Raji (cell line): ENCODE data around the gene AKAP1.

Experiments used
- POLR2A ChIP-seq: IDR thresholded peaks from 2 replicates; pipeline ENCODE4 v1.6.1; 2011; ENCODE audit warnings: low read depth, low read length, control low read depth; ENCODE audit not compliant: insufficient read depth

Gene AKAP1

DNA sequence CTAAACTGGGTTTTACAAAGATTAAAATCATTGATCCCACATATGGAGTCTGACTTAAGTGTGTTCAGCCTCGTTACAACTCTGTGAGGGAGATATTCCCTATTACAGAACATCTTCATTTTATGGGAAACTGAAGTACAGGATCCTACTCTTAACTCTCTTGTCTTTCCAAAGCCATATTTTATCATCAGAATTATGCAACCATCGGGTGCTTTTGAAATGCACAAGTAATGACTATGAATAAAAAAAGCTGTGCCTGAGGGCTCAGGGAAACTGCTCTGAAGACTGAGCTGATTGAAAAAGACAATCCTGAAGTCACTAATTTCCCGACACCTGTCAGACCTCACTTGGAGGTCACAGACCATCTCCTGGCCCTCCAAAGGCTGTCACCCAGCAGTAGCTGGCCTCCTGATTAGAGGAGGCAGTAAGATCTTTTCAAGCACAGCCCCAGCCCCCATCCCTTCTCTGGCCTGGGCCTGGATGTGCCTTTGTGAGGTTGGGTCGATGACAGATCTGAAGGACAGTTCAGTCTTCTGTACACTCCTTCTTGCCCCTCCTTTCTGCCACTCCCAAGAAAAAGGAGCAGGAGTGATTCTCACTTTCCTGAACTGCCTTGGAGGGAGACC is 5.6 kb downstream of the AKAP1 start:
- TF ChIP-seq POLR2A: no peak

DNA sequence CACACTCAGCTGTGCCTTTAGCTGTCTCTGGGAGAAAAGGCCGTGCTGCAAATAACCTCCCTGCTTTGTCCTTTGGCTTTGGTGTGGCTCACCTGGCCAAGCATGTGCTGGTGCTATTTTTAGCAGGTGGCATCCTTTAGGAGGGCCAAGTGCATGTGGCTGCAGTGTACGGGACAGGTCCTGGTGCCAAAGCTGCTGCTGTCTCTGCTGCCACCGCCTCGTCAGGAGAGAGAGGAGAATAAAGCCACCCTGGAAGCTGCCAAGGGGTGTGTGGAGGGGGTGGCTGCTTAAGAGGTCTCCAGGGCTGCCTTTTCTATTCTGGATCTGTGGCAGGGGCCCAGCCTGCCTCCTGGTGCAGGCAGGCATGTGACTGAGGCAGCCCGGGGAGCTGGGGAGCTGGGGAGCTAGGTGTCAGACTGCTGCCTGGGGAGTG is 6.2 kb downstream of the AKAP1 start:
- TF ChIP-seq POLR2A: no peak

DNA sequence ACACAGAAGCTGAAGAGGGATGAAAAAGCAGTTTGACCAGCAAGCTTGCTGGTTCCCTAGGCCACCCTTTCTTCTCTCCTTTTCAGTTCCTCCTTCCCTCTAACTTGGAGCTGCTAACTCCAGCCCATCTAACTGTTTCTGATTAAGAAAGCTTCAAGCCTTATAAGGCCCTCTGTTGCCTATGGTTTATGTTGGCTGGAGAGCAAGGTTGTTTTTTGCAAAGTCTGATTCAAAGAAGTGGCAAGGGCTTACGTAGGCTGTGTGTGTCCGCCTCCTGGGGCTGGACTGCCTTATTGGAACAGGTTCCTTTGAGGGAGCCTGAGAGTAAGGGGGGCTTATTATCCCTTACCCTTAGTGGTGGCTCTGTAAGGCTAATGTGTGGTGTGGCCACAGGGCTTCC is 7.1 kb downstream of the AKAP1 start:
- no peak for TF ChIP-seq POLR2A

DNA sequence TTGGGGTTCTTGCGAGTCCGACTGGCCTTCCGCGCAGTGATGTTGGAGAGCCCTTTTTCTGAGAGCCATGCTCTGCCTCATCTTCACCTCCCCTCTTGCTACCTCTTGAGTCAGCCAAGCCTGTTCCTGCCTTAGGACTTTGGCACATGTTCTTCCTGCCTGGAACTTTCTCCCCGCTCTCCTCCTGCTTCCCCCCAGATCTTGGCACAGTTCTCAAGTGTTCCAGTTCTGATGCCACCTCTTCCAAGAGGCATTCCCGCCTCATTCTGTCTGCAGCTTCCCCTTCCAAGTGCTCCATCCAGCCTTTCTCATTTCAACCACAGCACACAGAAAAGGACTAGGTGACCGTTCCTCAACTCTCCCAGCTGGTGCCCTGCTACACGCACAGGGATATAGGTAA is 7.7 kb downstream of the AKAP1 start:
- TF ChIP-seq POLR2A: no peak

DNA sequence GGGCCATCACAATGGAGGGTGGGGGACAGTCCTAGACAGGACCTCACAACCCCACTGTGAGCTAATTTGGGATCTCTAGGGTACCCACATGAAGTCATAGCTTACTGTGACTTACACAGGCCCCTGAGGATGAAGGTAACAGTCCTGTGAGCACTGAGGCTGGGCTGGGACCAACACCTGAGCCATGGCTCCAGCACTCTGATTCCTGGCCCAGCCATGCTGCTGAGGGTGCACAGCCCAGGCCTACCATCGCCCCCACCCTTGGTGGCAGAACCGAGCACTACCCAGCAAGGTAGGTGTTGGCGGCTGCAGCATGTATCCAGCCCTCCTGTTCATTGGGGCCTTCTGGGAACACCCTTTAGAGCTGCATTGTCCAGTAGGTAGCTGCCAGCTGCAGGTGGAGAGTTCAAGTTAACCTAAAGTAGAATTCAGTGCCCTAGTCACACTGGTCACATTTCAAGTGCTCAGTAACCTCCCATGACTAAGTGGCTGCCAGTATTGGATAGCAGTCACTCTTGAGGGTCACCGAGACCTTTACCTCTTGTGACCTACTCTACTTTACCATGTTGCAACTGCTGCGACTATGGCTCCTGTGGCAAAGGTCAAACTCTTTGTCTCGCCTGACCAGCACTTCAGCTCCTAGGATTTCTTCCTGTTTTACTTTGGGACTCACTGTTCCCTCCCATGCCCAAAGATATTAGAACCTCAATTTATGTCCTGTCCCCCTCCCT is 11.6 kb downstream of the AKAP1 start:
- no peak for TF ChIP-seq POLR2A

DNA sequence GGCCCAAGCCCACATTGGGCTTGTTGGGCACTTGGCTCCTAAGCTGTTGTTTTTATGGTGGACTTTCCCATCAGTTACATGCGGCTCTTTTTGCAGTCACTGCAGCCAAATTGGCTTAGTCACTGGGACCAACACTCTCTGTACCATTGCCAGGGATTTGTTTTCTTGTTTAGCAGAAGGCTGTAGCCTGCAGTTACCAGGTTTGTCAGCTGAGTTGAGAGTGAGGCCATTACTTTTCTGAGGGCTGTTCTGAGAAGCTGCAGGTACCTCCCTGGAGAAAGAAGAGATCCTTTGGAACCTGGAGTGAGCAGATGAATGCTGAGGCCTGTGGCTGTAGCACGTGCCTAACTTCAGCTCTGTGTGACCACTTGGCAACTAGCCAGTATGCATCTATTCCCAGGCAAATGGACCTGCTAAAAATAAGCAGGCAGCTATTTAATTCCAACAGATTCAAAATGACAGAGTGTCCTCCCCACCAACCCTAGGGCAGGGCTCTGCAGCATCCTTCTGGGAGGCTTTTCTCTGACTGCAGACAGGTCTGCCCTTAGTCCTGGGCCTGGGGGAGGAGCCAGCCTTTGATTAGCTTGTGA is 12.9 kb downstream of the AKAP1 start:
- no peak for TF ChIP-seq POLR2A

DNA sequence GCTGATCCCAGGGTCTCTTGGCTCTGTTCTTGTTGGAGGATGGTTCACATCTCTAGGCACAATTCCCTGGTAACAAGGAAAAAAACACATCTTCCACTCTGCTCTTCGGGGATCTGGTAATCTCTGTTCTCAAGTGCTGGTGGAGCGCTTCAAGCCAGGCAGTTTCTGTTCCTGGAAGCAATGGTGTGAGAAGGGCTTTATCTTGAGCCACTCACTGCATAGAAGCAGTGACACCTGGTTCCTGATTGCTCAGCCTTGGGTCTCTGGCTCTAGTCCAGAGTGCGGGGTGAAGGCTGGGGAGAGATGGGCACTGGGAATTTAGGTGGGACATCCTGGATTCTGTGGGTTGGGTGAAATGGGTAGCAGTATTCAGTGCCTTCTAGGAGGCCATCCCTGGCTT is 14.1 kb downstream of the AKAP1 start:
- TF ChIP-seq POLR2A: no peak

DNA sequence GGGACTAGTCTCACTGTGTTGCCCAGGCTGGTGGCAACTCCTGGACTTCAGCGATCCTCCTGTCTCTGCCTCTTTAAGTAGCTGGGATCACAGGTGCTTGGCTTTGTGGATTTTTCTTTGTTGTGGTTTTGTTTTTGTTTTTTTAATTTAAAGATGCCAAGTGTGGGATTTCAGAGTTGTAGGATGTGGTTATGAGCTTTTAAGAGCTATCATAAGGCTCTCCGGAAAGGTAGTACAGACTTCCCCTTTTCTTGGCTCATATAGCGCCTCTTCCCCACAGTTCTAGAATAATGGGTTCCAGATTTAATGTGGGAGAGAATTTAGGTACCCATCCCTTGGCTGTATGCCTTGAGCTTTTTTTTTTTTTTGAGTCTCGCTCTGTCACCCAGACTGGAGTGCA is 17.1 kb downstream of the AKAP1 start:
- no peak for TF ChIP-seq POLR2A

DNA sequence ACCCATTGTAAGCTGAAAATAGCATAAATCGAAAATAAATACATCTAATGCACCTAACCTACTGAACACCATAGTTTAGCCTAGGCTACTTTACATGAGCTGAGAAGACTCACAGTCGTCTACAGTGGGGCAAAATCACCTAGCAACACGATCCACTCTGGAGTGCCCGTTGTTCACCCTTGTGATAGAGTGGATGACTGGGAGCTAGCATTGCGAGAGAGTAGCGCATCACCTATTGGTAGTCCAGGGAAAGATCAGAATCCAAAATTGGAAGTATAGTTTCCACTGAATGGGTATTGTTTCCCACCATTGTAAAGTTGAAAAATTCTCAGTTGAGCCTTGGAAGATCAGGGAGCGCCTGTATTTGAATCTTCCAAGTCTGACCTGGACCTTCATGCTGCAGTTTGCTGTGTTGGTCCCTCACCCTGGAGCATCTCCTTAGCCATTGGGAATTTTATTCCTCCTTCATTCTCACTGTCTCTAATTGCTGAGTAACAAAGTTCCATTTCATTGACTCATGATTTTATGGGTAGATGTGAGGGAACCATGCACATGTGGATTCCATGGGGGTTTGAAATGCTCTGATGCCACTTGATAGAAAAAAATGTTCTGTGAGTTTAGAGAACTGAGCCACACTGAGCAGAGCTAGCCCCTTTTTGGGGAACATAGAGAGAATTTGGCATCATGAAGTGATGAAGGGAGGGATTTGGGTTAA is 19.6 kb downstream of the AKAP1 start:
- TF ChIP-seq POLR2A: no peak

DNA sequence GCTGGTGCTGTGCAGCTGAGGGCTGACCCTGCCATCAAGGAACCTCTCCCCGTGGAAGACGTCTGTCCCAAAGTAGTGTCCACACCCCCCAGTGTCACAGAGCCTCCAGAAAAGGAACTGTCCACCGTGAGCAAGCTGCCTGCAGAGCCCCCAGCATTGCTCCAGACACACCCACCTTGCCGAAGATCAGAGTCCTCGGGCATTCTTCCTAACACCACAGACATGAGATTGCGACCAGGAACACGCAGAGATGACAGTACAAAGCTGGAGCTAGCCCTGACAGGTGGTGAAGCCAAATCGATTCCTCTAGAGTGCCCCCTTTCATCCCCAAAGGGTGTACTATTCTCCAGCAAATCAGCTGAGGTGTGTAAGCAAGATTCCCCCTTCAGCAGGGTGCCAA is 20.5 kb downstream of the AKAP1 start:
- no peak for TF ChIP-seq POLR2A

DNA sequence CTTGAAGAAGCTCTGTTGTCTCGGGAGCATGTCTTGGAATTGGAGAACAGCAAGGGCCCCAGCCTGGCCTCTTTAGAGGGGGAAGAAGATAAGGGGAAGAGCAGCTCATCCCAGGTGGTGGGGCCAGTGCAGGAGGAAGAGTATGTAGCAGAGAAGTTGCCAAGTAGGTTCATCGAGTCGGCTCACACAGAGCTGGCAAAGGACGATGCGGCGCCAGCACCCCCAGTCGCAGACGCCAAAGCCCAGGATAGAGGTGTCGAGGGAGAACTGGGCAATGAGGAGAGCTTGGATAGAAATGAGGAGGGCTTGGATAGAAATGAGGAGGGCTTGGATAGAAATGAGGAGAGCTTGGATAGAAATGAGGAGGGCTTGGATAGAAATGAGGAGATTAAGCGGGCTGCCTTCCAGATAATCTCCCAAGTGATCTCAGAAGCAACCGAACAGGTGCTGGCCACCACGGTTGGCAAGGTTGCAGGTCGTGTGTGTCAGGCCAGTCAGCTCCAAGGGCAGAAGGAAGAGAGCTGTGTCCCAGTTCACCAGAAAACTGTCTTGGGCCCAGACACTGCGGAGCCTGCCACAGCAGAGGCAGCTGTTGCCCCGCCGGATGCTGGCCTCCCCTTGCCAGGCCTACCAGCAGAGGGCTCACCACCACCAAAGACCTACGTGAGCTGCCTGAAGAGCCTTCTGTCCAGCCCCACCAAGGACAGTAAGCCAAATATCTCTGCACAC is 21.2 kb downstream of the AKAP1 start:
- no peak for TF ChIP-seq POLR2A

DNA sequence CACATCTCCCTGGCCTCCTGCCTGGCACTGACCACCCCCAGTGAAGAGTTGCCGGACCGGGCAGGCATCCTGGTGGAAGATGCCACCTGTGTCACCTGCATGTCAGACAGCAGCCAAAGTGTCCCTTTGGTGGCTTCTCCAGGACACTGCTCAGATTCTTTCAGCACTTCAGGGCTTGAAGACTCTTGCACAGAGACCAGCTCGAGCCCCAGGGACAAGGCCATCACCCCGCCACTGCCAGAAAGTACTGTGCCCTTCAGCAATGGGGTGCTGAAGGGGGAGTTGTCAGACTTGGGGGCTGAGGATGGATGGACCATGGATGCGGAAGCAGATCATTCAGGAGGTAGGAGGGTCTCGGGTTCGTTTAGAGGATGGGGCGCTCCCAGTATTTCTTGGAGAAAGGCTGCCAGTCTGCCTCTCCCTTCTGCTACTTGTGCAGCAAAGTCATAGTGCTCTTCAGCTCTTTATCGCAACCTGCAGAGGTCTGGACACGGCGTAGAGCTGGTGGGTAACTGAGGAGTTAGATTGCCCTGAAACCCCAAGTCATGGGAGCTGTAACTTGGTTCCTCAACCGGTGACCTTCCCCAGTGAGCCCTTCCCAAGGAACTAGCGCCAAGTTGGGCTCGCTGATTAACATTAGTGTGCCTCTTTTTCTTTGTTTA is 21.9 kb downstream of the AKAP1 start:
- TF ChIP-seq POLR2A: no peak

DNA sequence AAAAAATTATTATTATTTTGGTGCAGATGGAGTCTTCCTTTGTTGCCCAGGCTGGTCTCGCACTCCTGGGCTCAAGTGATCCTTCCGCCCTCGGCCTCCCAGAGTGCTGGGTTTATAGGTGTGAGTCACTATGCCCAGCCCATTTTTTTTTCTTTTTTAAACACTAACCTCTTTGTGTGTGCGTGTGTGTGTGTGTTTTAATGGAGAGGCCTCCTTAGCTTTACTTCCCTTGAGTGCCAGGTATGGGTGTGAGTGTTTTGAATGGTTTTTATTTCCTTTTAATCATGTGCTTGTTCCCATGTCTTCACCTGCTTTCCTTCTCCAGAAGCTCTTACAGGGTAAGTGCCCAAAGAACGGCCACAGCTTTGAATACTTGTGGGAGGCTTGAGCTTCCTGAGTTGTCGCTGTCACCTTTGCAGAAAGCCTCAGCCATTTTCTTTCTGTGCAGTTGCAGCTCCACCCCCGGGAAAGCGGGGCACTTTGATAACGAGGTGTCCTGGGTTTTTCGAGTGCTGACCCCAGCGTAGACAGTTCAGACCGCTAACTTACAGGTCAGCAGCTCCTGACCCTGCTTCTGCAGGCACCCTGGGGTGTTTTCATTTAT is 22.6 kb downstream of the AKAP1 start:
- no peak for TF ChIP-seq POLR2A

DNA sequence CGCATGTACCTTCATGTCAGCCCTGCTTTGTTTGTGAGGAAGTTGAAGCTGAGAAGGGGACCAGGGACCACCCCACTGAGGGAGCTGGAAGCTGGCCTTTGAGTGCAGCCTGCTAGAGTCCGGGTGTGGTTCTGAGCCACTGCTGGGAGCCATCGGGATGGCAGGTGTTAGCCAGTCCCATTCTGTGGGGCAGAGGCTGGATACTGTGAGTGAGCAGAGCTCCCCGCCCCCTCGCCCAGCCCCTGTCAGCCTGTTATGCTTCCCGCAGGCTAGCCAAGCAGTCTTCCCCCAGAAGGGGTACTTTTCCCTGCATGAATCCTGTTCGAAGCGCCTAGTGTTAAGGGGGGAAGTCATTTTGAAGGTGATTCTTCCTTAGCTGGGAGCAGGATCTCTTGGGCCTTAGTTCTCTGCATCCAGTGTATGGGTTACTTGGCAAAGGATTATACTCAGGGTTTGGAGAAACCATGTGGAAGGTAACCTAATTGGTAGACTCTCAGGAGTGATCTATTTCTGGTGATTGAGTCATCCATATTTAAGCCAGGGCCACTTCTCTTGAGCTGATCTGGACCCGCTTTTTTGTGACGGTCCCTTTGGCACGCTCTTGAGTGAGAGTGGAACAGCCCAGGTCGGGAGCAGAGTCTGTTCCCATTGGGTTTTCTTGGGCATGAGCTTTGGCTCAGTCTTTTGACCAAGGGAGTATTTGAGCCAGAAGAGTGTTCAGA is 23.8 kb downstream of the AKAP1 start:
- TF ChIP-seq POLR2A: no peak
